ENCODE results near the gene SHOC2.

The SHOC2 gene

DNA sequence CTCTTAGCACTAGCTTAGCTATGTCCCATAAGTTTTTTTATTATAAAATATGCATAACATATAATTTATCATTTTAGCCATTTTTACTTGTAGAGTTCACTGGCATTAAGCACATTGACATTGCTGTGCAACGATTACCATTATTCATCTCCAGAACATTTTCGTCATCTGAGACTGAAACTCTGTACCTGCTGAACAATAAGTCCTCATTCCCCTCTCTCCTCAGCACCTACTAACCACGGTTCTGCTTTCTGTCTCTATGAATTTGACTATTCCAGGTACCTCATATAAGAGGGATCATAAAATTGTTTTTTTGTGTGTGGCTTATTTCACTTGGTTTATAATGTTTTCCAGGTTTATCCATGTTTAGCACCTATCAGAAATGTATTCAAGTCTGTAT is 64.1 kb downstream of the SHOC2 start:
- DNase-seq (ENCODE audit: low spot score): no peak

GRCh38 chr10:110985497-110986275 is 66.3 kb downstream of the SHOC2 start:
- no peak for DNase-seq (ENCODE audit: low spot score)

DNA sequence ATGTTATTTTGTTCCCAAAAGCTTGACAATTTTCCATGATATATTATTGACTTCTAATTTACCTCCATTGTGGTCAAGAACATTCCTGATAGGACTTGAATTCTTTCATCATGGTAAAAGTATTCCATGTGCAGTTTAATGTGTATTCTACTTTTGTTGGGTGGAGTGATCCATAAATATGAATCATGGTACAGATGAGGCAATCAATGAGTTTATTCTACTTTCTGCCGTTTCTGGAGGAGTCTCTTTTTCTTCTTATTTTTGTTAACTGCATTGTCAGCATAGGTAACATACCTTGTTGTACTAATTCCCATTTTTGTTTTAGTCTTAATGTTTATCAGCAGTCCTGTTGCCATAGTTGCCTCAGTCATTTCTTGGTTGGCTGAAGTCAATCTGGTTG is 69.6 kb downstream of the SHOC2 start:
- peak; percentile 13 for DNase-seq (ENCODE audit: low spot score)

DNA sequence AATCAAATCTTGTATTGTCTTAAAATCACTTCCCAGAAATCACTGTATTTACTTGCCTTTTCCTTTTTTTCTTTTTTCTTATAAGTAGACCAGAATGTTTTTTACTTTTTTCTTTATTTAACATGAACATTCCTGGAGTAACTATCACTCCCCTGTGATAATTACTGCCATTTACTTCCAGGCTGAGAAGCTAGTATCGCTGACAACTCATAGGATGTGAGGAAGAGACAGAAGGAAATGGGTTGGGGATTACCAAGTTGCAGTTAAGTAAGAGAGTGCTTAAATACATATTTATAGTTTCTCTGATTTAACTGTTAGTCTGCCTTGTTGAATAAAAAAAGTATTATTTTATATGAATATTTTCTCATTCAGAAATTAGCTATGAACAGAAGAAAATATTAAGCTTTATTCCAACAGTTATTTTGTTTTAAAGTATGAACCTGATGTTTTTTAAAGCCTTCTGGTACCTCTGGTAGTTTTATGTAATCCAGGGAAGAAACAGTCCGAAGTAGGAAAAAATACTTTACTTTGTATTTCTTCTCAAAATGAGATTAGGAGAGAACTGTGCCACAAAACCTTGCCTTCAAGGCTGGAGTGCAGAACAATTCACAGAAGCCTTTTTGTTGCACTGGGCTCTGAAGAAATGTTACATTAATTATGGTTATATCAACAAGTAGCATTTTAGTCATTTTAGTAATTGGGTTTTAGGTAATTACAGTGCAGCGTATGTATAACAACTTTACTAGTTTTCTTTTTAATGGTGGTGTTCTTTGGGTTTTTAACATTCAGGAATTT is 72.8 kb downstream of the SHOC2 start:
- peak; percentile 36 for DNase-seq (ENCODE audit: low spot score)

GRCh38 chr10:110993024-110993693 is 73.8 kb downstream of the SHOC2 start:
- DNase-seq (ENCODE audit: low spot score): peak; percentile 75

GRCh38 chr10:110994406-110995086 is 75.1 kb downstream of the SHOC2 start:
- no peak for DNase-seq (ENCODE audit: low spot score)

GRCh38 chr10:110995301-110995700 is 75.9 kb downstream of the SHOC2 start:
- DNase-seq (ENCODE audit: low spot score): no peak

DNA sequence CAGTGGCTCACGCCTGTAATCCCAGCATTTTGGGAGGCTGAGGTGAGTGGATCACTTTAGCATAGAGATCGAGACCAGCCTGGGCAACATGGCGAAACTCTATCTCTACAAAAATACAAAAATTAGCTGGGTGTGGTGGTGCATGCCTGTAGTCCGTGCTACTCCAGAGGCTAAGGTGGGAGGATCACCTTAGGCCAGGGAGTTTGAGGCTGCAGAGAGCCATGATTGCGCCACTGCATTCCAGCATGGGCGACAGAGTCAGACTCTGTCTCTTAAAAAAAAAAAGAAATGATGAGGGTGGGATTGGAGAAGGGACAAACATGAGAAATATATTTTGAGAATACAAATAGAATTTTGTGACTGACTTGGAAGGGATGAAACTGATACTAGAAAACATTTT is 76.9 kb downstream of the SHOC2 start:
- DNase-seq (ENCODE audit: low spot score): no peak

- DNase-seq (ENCODE audit: low spot score): peak; percentile 17
These were observed 84.6 kb downstream of the SHOC2 start for GRCh38 chr10:111004016-111004415.

DNA sequence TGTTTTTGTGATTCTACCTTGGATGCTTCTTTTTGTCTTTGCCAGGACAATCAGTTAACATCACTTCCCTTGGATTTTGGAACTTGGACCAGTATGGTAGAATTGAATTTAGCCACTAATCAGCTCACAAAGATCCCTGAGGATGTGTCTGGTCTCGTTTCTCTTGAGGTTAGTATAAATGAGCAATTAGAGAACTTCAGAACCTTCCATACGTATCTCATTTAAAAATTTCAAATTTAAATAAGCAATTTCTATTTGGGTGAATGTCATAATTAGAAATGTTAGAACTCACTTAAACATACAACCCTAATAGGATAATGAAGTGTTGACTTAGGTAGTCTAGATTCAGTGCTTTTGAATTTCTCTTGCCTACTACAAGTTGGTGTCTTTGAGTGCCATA is 88.1 kb downstream of the SHOC2 start:
- no peak for DNase-seq (ENCODE audit: low spot score)

DNA sequence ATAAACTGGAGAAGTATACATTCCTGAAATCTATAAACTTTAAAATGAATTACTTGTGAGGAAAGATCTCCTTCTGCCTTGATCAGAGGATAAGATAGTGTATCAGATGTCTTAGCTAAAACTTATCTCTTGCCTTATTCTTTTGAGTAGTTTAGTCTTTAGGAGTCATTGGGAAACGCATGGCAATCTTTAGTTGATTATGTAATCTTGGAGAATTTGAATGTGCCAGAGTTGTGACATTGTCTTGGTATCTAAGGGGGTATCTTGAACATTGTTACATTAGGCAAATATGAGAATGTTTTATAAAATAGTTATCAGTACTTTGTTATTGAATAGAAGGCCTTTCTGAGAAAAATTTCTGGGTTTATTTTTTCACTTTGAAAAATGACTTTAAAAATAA is 95.8 kb downstream of the SHOC2 start:
- DNase-seq (ENCODE audit: low spot score): no peak

- no peak for DNase-seq (ENCODE audit: low spot score)
These were observed 97.7 kb downstream of the SHOC2 start for GRCh38 chr10:111017098-111017497.

DNA sequence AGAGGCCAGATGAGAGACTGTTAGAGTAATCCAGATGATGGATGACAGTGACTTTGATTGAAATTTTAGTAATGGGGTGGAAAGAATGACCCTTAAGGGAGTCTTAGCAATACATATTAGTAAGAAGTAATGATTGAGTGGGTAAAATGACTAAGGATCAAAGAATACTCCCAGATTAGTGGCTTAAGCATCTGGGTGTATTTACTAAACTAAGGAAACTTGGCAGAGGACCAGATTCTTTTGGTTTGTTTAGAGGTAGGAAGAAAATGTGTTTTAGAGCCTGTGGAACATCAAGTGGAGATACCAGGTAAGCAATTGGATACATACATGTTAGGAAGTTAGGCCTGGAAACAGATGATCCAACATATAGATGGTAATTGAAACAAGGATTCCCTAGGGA is 98.6 kb downstream of the SHOC2 start:
- DNase-seq (ENCODE audit: low spot score): peak; percentile 3

DNA sequence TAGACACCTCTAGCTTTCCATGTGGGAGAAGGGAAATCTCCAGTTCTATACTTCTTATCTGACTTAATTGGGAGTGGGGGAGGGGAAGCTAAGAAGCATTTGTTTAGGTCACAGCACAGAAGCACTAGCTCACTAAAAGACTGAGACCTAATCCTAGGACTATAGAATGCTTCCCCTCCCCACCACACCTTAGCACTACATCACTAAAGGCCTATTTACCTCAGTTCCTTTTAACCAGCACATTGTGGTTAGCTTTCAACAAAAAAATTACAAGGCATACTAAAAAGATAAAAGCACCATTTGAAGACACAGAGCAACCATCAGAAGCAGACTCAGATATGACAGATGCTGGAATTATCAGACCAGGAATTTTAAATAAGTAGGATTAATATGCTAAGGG is 103.7 kb downstream of the SHOC2 start:
- no peak for DNase-seq (ENCODE audit: low spot score)

GRCh38 chr10:111030042-111030750 is 110.8 kb downstream of the SHOC2 start:
- no peak for DNase-seq (ENCODE audit: low spot score)

DNA sequence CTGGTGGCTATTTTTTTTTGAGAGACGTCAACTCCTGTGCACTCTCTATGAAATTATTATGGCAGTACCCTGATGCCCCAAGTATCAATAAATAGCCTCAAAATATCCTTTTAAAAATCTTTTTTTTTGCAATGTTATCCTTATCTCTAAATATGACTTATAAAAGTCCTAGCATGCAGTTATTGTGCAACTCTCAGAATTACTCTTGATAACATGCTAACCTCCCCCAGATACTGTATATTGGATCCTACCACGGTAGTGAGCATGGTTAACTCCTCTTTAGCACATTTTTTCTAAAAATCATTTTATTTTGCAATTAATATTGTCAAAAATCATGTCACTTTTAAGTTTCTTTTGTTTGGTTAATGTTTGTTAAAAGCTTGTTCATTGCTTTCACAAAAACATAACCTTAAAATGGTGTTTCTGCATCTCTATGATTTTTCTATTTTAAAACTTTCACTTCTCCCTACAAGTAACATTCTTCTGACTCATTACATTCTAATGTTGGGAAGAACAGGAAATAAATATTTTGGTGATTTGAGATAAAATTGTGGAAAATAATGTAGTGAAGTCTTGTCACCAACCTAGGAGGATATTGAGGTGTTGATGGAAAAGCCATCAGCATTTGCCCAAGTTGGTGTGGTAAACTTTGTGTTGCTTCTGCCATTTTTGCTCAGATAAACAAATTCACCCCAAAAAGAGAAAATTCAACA is 115.3 kb downstream of the SHOC2 start:
- DNase-seq (ENCODE audit: low spot score): peak; percentile 14

DNA sequence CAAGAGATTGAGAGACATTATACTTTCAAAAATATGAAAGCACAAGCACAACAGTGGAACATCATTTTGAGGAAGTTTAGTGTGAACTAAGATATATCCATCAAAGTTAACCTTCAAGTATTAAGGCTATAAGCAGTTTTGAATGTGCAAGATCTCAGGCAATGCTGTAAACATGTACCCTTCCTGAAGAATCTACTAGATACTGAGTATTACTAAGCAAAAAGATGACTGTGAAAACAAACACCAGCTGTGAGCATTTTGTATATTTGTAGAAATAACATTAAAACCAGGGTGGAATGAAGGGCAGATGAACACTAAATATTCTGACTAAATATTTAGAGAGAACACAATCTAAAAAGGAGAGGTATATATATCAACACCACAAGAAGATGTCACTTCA is 116.1 kb downstream of the SHOC2 start:
- no peak for DNase-seq (ENCODE audit: low spot score)

- no peak for DNase-seq (ENCODE audit: low spot score)
These were observed 118.5 kb downstream of the SHOC2 start for GRCh38 chr10:111037858-111038257.

DNA sequence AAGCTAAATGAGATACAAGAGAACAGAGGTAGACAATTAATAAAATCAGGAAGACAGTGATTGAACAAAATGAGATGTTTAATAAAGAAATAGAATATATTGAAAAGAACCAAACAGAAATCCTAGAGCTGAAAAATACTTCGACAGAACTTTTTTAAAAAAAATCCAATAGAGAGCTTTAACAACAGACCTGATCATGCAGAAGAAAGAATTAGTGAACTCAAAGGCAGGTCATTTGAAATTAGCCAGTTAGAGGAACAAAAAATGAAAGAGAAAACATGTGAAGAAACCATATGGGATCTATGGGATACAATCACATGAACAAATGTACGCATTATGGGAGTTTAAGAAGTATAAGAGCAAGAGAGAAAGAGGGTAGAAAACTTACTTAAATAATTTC is 120.1 kb downstream of the SHOC2 start:
- DNase-seq (ENCODE audit: low spot score): no peak

GRCh38 chr10:111057006-111057405 is 137.6 kb downstream of the SHOC2 start:
- no peak for DNase-seq (ENCODE audit: low spot score)
